ENCODE measurements around the gene SOWAHA. TPM values are rescaled to one million over a fixed set of nuclear protein-coding genes. Genes with fewer than 3 reads are reported as not detected.

Gene SOWAHA
- total RNA-seq, 1 donor, result under 0.01 TPM

GRCh38 chr5:132830436-132831094 is 17.5 kb downstream of the SOWAHA start, which contains the start of gene SHROOM1:
TSS of gene SHROOM1 (minus strand) at chr5:132830647. CDS start at chr5:132826140, 4,507 bp downstream.
- no peak for TF ChIP-seq CTCF (IDR thresholded peaks at IDR 0.05; ENCODE audit: extremely low read depth, low read depth, low read length)
- Histone ChIP-seq H3K27ac (ENCODE audit: low read depth, low read length) (peak within 1 kb of the TSS; percentile 56), H2AFZ (ENCODE audit: low read length) (peak within 1 kb of the TSS; percentile 86), H3K79me2 (ENCODE audit: insufficient read depth, low read length) (peaks cover 16% of the 10 kb centered on the region), H4K20me1 (ENCODE audit: insufficient read depth, low read length) (peaks cover 11% of the 10 kb centered on the region), H3K4me2 (ENCODE audit: insufficient read depth, low read length) (peak within 1 kb of the TSS; percentile 90), H3K27me3 (ENCODE audit: insufficient read depth, low read length) (no peaks in the 10 kb centered on the region), H3K9me3 (ENCODE audit: low read depth, low read length) (no peaks in the 10 kb centered on the region), H3K36me3 (ENCODE audit: insufficient read depth, low read length) (no peaks in the 10 kb centered on the region), H3K4me1 (ENCODE audit: insufficient read depth, low read length) (peaks cover 6% of the 10 kb centered on the region), H3K4me3 (ENCODE audit: insufficient read depth, low read length) (peak within 1 kb of the TSS; percentile 85)
- DNase-seq (ENCODE audit: insufficient read length, low spot score, missing footprints), result peak; percentile 98

GRCh38 chr5:132831095-132831860 is 18.2 kb downstream of the SOWAHA start:
- H3K36me3 ChIP-seq (ENCODE audit: insufficient read depth, low read length), result no peaks in the 10 kb centered on the region
- H3K27me3 ChIP-seq (ENCODE audit: insufficient read depth, low read length), result no peaks in the 10 kb centered on the region
- peaks cover 11% of the 10 kb centered on the region for H4K20me1 ChIP-seq (ENCODE audit: insufficient read depth, low read length)
- peak; percentile 70 for DNase-seq (ENCODE audit: insufficient read length, low spot score, missing footprints)
- peak overlapping the region; percentile 90 for H3K4me2 ChIP-seq (ENCODE audit: insufficient read depth, low read length)
- H3K4me3 ChIP-seq (ENCODE audit: insufficient read depth, low read length), result peak overlapping the region; percentile 85
- peak overlapping the region; percentile 68 for H2AFZ ChIP-seq (ENCODE audit: low read length)
- H3K4me1 ChIP-seq (ENCODE audit: insufficient read depth, low read length), result peaks cover 6% of the 10 kb centered on the region
- H3K79me2 ChIP-seq (ENCODE audit: insufficient read depth, low read length), result peaks cover 16% of the 10 kb centered on the region
- H3K27ac ChIP-seq (ENCODE audit: low read depth, low read length), result no peak overlapping the region
- H3K9me3 ChIP-seq (ENCODE audit: low read depth, low read length), result no peaks in the 10 kb centered on the region
- no peak for TF ChIP-seq CTCF (IDR thresholded peaks at IDR 0.05; ENCODE audit: extremely low read depth, low read depth, low read length)

GRCh38 chr5:132832612-132833011 is 19.5 kb downstream of the SOWAHA start:
- Histone ChIP-seq H3K4me2 (ENCODE audit: insufficient read depth, low read length) (no peak overlapping the region), H3K79me2 (ENCODE audit: insufficient read depth, low read length) (peaks cover 14% of the 10 kb centered on the region), H2AFZ (ENCODE audit: low read length) (no peak overlapping the region), H3K27me3 (ENCODE audit: insufficient read depth, low read length) (no peaks in the 10 kb centered on the region), H3K36me3 (ENCODE audit: insufficient read depth, low read length) (no peaks in the 10 kb centered on the region), H4K20me1 (ENCODE audit: insufficient read depth, low read length) (peaks cover 11% of the 10 kb centered on the region), H3K9me3 (ENCODE audit: low read depth, low read length) (no peaks in the 10 kb centered on the region), H3K4me1 (ENCODE audit: insufficient read depth, low read length) (peaks cover 6% of the 10 kb centered on the region), H3K27ac (ENCODE audit: low read depth, low read length) (no peak overlapping the region), H3K4me3 (ENCODE audit: insufficient read depth, low read length) (no peak overlapping the region)
- peak; percentile 56 for DNase-seq (ENCODE audit: insufficient read length, low spot score, missing footprints)
- TF ChIP-seq CTCF (IDR thresholded peaks at IDR 0.05; ENCODE audit: extremely low read depth, low read depth, low read length), result no peak

- Histone ChIP-seq H3K36me3 (ENCODE audit: insufficient read depth, low read length) (no peaks in the 10 kb centered on the region), H4K20me1 (ENCODE audit: insufficient read depth, low read length) (peaks cover 7% of the 10 kb centered on the region), H2AFZ (ENCODE audit: low read length) (no peak overlapping the region), H3K27ac (ENCODE audit: low read depth, low read length) (no peak overlapping the region), H3K9me3 (ENCODE audit: low read depth, low read length) (no peaks in the 10 kb centered on the region), H3K27me3 (ENCODE audit: insufficient read depth, low read length) (no peaks in the 10 kb centered on the region), H3K4me3 (ENCODE audit: insufficient read depth, low read length) (no peak overlapping the region), H3K4me1 (ENCODE audit: insufficient read depth, low read length) (peaks cover 6% of the 10 kb centered on the region), H3K4me2 (ENCODE audit: insufficient read depth, low read length) (no peak overlapping the region), H3K79me2 (ENCODE audit: insufficient read depth, low read length) (peaks cover 6% of the 10 kb centered on the region)
- DNase-seq (ENCODE audit: insufficient read length, low spot score, missing footprints), result no peak
- no peak for TF ChIP-seq CTCF (IDR thresholded peaks at IDR 0.05; ENCODE audit: extremely low read depth, low read depth, low read length)
These were observed 21.0 kb downstream of the SOWAHA start for GRCh38 chr5:132834057-132834456.
